Measurements from ENCODE around the gene AKAP13.

- TF ChIP-seq CTCF (IDR thresholded peaks at IDR 0.05) (no peak), POLR2A (IDR thresholded peaks at IDR 0.05) (no peak)
These were observed 370.2 kb downstream of the AKAP13 start for GRCh38 chr15:85750319-85751290.
